B cell (primary cell): ENCODE results near the gene CNR1. TPM values are rescaled to one million over a fixed set of nuclear protein-coding genes. Genes with fewer than 3 reads are reported as not detected.

Experiments
- ATAC-seq: fragments of 200-7000 bp; cut with Tn5 transposase; one replicate; pipeline ENCODE4 v1.10.0; 2021; ENCODE audit warnings: low read depth, mild to moderate bottlenecking, moderate number of reproducible peaks, moderate library complexity
- CTCF ChIA-PET: fragments of 350-600 bp; sonication (Branson Sonifier 250); formaldehyde crosslinking; loops from one replicate; lab custom pipeline; 2021; ENCODE audit warnings: antibody characterized with exemption, inconsistent platforms; lab: Charles Lee
- POLR2A ChIA-PET: fragments of 350-600 bp; sonication (Branson Sonifier 250); formaldehyde crosslinking; loops from one replicate; lab custom pipeline; 2021; ENCODE audit warnings: antibody characterized with exemption; lab: Charles Lee
- DNase-seq: peaks from one replicate; pipeline ENCODE4 v3.0.0; 2013
- H2AFZ ChIP-seq: 2 replicates; pipeline ENCODE4 v1.6.1; 2012; ENCODE audit warnings: mild to moderate bottlenecking, low read depth, low read length; ENCODE audit not compliant: insufficient read depth, poor library complexity, severe bottlenecking
- H3K27ac ChIP-seq, 2 donors: 1 replicate in 1 of 2; 2 replicates in 1 of 2; pipeline ENCODE4 v1.5.1; 2012 to 2013; ENCODE audit warnings: low read length in 2 of 2, mild to moderate bottlenecking in 2 of 2, moderate library complexity in 1 of 2
- H3K27me3 ChIP-seq, 4 experiments: fragments of 200-600 bp in 1 of 4; sonication (generic) in 1 of 4; replicated peaks in 1 of 4; 1 replicate in 2 of 4; 2 replicates in 2 of 4; pipeline versions ENCODE4 v1.6.1 to v1.7.0; 2013 to 2016; ENCODE audit warnings: low read length in 3 of 4, mild to moderate bottlenecking in 2 of 4, mixed read lengths in 1 of 4, moderate library complexity in 1 of 4; ENCODE audit not compliant: insufficient read depth in 4 of 4, control insufficient read depth in 3 of 4; ENCODE audit errors: control extremely low read depth in 1 of 4
- H3K36me3 ChIP-seq, 2 experiments: replicated peaks in 1 of 2; 1 replicate in 1 of 2; 2 replicates in 1 of 2; pipeline versions ENCODE4 v1.6.1 to v1.7.1; 2013; ENCODE audit warnings: low read length in 1 of 2; ENCODE audit not compliant: insufficient read depth in 2 of 2, control insufficient read depth in 1 of 2; ENCODE audit errors: control extremely low read depth in 1 of 2, extremely low read depth in 1 of 2
- H3K4me1 ChIP-seq, 2 donors: fragments of 200-600 bp in 1 of 2; sonication (generic) in 1 of 2; 1 replicate in 1 of 2; 2 replicates in 1 of 2; pipeline versions ENCODE4 v1.5.1 to v1.6.1; 2013 to 2017; ENCODE audit warnings: low read length in 2 of 2; ENCODE audit not compliant: control insufficient read depth in 2 of 2, insufficient read depth in 2 of 2
- H3K4me2 ChIP-seq: replicated peaks from 2 replicates; pipeline ENCODE3; 2012; ENCODE audit warnings: mild to moderate bottlenecking, low read depth, low read length; ENCODE audit not compliant: poor library complexity, severe bottlenecking
- H3K4me3 ChIP-seq, 5 experiments: fragments of 200-600 bp in 1 of 5; sonication (generic) in 1 of 5; 1 replicate in 3 of 5; 2 replicates in 2 of 5; pipeline versions ENCODE4 v1.5.1 to v1.7.0; 2011 to 2016; ENCODE audit warnings: low read length in 4 of 5, mild to moderate bottlenecking in 4 of 5, low read depth in 2 of 5, control low read depth in 1 of 5, moderate library complexity in 1 of 5; ENCODE audit not compliant: insufficient read depth in 1 of 5; ENCODE audit errors: control extremely low read depth in 1 of 5, extremely low read depth in 1 of 5
- H3K79me2 ChIP-seq: fragments of 200-600 bp; sonication (generic); one replicate; pipeline ENCODE4 v1.6.0; 2016; ENCODE audit warnings: low read length; ENCODE audit not compliant: control insufficient read depth, insufficient read depth
- H3K9ac ChIP-seq: fragments of 200-600 bp; sonication (generic); 2 replicates; pipeline ENCODE4 v1.6.1; 2017; ENCODE audit warnings: mild to moderate bottlenecking, low read length, moderate library complexity
- H3K9me3 ChIP-seq, 3 donors: one replicate each; pipeline versions ENCODE4 v1.6.1 to v1.7.1; 2013; ENCODE audit warnings: low read length in 2 of 3; ENCODE audit not compliant: control insufficient read depth in 2 of 3, insufficient read depth in 1 of 3; ENCODE audit errors: control extremely low read depth in 1 of 3
- H4K20me1 ChIP-seq: 2 replicates; pipeline ENCODE4 v1.6.0; 2012; ENCODE audit warnings: mild to moderate bottlenecking, low read length; ENCODE audit not compliant: insufficient read depth, control insufficient read depth, poor library complexity, severe bottlenecking
- H3K27ac Mint-ChIP-seq: one replicate; pipeline ENCODE4 v1.8.0; 2021; ENCODE audit warnings: mixed read lengths
- H3K27me3 Mint-ChIP-seq: one replicate; pipeline ENCODE4 v1.8.0; 2021; ENCODE audit warnings: mixed read lengths
- H3K4me1 Mint-ChIP-seq: one replicate; pipeline ENCODE4 v1.8.0; 2021; ENCODE audit warnings: mixed read lengths
- H3K4me3 Mint-ChIP-seq: one replicate; pipeline ENCODE4 v1.8.0; 2021; ENCODE audit warnings: mixed read lengths
- H3K9me3 Mint-ChIP-seq: one replicate; pipeline ENCODE4 v1.8.0; 2022; ENCODE audit warnings: mixed read lengths; ENCODE audit not compliant: insufficient read depth
- EZH2 ChIP-seq: IDR thresholded peaks from 2 replicates; pipeline ENCODE4 v1.6.1; 2012; ENCODE audit warnings: borderline replicate concordance, low read depth, mild to moderate bottlenecking, moderate library complexity, low read length; ENCODE audit not compliant: insufficient read depth, poor library complexity, severe bottlenecking
- WGBS: methylation state at CpG from one replicate; pipeline ENCODE4 v1.1.5; 2013; ENCODE audit warnings: missing lambda C conversion rate; ENCODE audit not compliant: insufficient coverage; 5-methylcytosine and 5-hydroxymethylcytosine counted together
- intact Hi-C: fragments of 100-400 bp; cut with micrococcal nuclease; formaldehyde crosslinking; loops from one replicate; pipeline ENCODE4 v1.10.0; 2022
- polyA plus RNA-seq: library from polyadenylated mRNA; depleted of rRNA; stranded (reverse); fragments of >200 nt; gene quantifications from 2 replicates; pipeline ENCODE4 v1.2.3, GENCODE V29; 2012
- total RNA-seq, 2 donors: library from RNA; stranded (reverse); fragments of 120-200 nt in 1 of 2; gene quantifications; 1 replicate in 1 of 2; 2 replicates in 1 of 2; pipeline versions ENCODE4 v1.2.3 to v1.2.4, GENCODE V29; 2013 to 2022
- TF ChIP-seq, protein P1 (sequence below): fragments of 200-600 bp; IDR thresholded peaks from one replicate; pipeline ENCODE4 v1.8.0; 2022; ENCODE audit warnings: antibody characterized with exemption, mild to moderate bottlenecking

Gene CNR1
- total and polyA plus RNA-seq, 2 donors (not counting 1 experiment from before 2014, with no cell fraction given), result 8.9 to 28.9 TPM

DNA sequence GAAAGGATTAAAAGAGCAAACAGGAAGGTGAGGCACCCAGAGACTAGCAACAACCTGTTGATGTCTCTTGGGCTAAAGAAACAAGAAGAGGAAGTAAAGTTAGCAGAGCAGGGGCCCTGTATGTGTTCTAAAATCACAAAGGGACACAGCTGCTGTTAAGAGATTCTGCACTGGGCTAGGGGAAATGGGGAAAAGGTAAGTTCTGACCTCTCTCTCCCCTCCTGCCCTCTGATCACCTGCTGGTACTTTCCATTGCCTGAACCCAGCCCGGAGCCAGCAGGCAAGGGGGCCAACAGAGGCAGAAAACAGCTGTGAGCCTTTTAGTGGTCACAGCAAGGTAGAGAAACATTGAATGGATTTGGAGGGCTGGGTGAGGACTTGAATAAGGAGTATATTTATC, 13.5 kb upstream of the CNR1 start:
- Mint-ChIP-seq H3K27me3 (no peaks in the 10 kb centered on the region), H3K4me1 (peaks cover 54% of the 10 kb centered on the region), H3K27ac (peak overlapping the region; percentile 98), H3K4me3 (peak overlapping the region; percentile 83), H3K9me3 (no peaks in the 10 kb centered on the region)
- TF ChIP-seq, protein P1, sequence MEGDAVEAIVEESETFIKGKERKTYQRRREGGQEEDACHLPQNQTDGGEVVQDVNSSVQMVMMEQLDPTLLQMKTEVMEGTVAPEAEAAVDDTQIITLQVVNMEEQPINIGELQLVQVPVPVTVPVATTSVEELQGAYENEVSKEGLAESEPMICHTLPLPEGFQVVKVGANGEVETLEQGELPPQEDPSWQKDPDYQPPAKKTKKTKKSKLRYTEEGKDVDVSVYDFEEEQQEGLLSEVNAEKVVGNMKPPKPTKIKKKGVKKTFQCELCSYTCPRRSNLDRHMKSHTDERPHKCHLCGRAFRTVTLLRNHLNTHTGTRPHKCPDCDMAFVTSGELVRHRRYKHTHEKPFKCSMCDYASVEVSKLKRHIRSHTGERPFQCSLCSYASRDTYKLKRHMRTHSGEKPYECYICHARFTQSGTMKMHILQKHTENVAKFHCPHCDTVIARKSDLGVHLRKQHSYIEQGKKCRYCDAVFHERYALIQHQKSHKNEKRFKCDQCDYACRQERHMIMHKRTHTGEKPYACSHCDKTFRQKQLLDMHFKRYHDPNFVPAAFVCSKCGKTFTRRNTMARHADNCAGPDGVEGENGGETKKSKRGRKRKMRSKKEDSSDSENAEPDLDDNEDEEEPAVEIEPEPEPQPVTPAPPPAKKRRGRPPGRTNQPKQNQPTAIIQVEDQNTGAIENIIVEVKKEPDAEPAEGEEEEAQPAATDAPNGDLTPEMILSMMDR, result peak; percentile 44
- no peak for TF ChIP-seq EZH2
- ChIA-PET CTCF (interaction anchor here (0.6 to 2.7 kb wide), 15 partner anchors 8 to 739 kb away, joined by 3 to 20 read pairs (median 4); no protein-coding TSS in a partner anchor), POLR2A (interaction anchor here (0.6 to 1.7 kb wide), 5 partner anchors 11 to 204 kb away, joined by 4 to 9 read pairs (median 5); partner anchors contain the start of gene CNR1)
- DNase-seq (peak; percentile 84), ATAC-seq (peak; percentile 76)
- Histone ChIP-seq H3K27ac (peak overlapping the region; percentile 72 to 85), H3K36me3 (no peaks in the 10 kb centered on the region), H3K79me2 (no peaks in the 10 kb centered on the region), H3K4me1 (peaks cover 48 to 54% of the 10 kb centered on the region in 2 donors), H3K27me3 (no peaks in the 10 kb centered on the region), H3K4me2 (peak overlapping the region; percentile 65), H4K20me1 (no peaks in the 10 kb centered on the region), H3K4me3 (peak overlapping the region in 3 of 5 experiments; percentile 32 to 45 (median 36)), H3K9me3 (peaks cover 0 to 4% (median 0%) of the 10 kb centered on the region in 3 donors), H3K9ac (peak overlapping the region; percentile 46), H2AFZ (peak overlapping the region; percentile 4)
- no CpG with 5 or more reads among the region's 1 CpG for WGBS
- intact Hi-C loops, result loop anchor here (2.0 to 5.0 kb wide), 3 partner anchors 423 to 1022 kb away; partner anchors contain the start of genes AKIRIN2 and ZNF292

DNA sequence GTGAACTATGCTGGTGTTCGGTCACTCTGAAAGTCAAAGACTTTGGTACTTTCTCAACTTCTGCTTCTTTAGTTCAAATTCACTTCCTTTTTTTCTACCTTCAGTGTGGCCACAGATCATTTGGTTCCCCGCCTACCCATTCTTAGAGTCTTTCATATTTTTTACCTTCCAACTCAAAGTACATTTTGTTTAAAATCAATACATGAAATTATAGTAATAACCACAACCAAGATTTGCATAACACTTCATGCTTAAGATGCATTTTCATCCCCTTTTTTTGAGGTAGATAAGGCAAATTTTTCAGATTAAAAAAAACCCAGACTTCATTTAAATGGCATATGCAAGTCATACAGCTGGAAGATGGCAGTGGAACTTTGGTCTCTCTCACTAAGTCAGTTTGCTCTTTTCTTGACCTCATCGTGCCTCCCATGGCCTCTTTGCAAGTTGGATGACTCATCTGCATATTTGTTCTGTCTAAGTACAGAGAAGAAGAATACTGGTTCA, 11.9 kb upstream of the CNR1 start:
- TF ChIP-seq EZH2, result no peak
- TF ChIP-seq, protein P1, result no peak
- no peaks in the 10 kb centered on the region for H3K27me3 Mint-ChIP-seq
- peak overlapping the region; percentile 81 for H3K27ac Mint-ChIP-seq
- H3K4me3 Mint-ChIP-seq, result peak overlapping the region; percentile 57
- Histone ChIP-seq H2AFZ (no peak overlapping the region), H3K9ac (peak overlapping the region; percentile 39), H3K27me3 (no peaks in the 10 kb centered on the region), H3K4me3 (peak overlapping the region in 1 of 5 experiments; percentile 45), H3K4me2 (peak overlapping the region; percentile 65), H3K79me2 (no peaks in the 10 kb centered on the region), H3K36me3 (no peaks in the 10 kb centered on the region), H3K4me1 (peaks cover 52 to 63% of the 10 kb centered on the region in 2 donors), H3K9me3 (peaks cover 0 to 4% (median 0%) of the 10 kb centered on the region in 3 donors), H3K27ac (peak overlapping the region; percentile 61 to 85), H4K20me1 (no peaks in the 10 kb centered on the region)
- intact Hi-C loops, result loop anchor here (1.0 to 5.0 kb wide), 5 partner anchors 11 to 1021 kb away; partner anchors contain the start of genes AKIRIN2 and ZNF292
- no peaks in the 10 kb centered on the region for H3K9me3 Mint-ChIP-seq
- WGBS, result 0% methylated on average over 1 of the region's 3 CpGs
- POLR2A ChIA-PET, result interaction anchor here (0.8 to 1.0 kb wide), 4 partner anchors 10 to 252 kb away, joined by 3 to 4 read pairs (median 3); partner anchors contain the start of gene CNR1
- ATAC-seq, result peak; percentile 61
- peaks cover 58% of the 10 kb centered on the region for H3K4me1 Mint-ChIP-seq
- peak; percentile 79 for DNase-seq
- CTCF ChIA-PET, result interaction anchor here (1.1 to 1.4 kb wide), 3 partner anchors 11 to 14 kb away, joined by 3 to 4 read pairs (median 4); no protein-coding TSS in a partner anchor
